ENCODE results near the gene CCDC60.

- TF ChIP-seq ZNF565 (CRISPR knock-in tag; conservative IDR thresholded peaks at IDR 0.05; ENCODE audit: low read depth) (no peak), ARNTL (CRISPR knock-in tag; IDR thresholded peaks at IDR 0.05; ENCODE audit: borderline replicate concordance, low read depth) (no peak), PATZ1 (CRISPR knock-in tag; IDR thresholded peaks at IDR 0.05; ENCODE audit: borderline replicate concordance) (no peak), TSHZ2 (CRISPR knock-in tag; IDR thresholded peaks at IDR 0.05) (no peak), BACH2 (CRISPR knock-in tag; IDR thresholded peaks at IDR 0.05; ENCODE audit: borderline replicate concordance) (no peak), ZFP3 (CRISPR knock-in tag; IDR thresholded peaks at IDR 0.05) (no peak), ZC3H10 (CRISPR knock-in tag; IDR thresholded peaks at IDR 0.05) (no peak), RARB (CRISPR knock-in tag; IDR thresholded peaks at IDR 0.05) (no peak), ZNF70 (CRISPR knock-in tag; IDR thresholded peaks at IDR 0.05) (no peak), ZFP30 (CRISPR knock-in tag; IDR thresholded peaks at IDR 0.05) (no peak), ISL1 (CRISPR knock-in tag; IDR thresholded peaks at IDR 0.05) (no peak), CSDC2 (CRISPR knock-in tag; IDR thresholded peaks at IDR 0.05) (no peak)
Measured at GRCh38 chr12:119570771-119571170, 236.2 kb downstream of the CCDC60 start.

Measured in SK-N-SH treated with all-trans-retinoic acid at 6 μM for 48 hours (cell line).